HS-27A (cell line): ENCODE results near the gene KCNT1.

Source experiments
- DNase-seq: peaks from one replicate; pipeline ENCODE4 v3.0.0-alpha.2; 2012; ENCODE audit warnings: low read depth, missing footprints

The KCNT1 gene

DNA sequence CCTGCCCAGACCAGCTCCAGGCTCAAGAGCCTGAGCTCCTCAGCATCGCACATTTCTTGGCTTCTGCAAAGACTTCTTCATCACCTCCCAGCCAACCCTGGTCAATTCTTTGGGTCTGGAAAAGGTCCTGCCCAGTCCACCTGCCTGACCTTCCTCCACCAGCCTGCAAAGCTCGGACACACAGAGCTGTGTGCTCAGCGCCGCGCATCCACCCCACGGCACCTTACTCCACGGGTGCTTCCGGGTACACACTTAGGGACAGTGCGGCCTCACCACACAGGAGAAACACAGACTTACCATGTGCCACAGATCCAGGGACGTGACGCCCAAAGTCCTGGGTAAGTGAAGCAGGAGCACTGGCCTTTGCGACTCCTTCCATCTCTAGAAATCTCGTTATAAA is 97.3 kb downstream of the KCNT1 start:
- no peak for DNase-seq

DNA sequence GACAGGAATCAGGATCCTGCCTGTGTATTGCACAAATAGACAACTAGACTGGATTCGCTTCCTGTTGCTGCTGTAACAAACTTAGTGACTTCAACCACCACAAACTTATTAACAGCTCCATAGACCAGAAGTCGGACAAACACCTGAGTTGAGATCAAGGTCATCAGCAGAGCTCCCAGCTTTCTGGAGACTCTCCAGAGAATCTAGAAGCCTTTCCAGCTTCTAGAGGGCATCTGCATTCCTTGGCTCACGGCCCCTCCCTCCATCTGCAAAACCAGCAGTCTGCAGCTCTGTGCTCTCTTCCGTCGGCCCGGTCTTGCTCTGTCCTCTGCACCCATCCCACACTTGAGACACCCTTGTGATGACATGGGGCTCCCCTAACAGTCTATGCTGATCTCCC is 99.1 kb downstream of the KCNT1 start:
- DNase-seq: no peak

DNA sequence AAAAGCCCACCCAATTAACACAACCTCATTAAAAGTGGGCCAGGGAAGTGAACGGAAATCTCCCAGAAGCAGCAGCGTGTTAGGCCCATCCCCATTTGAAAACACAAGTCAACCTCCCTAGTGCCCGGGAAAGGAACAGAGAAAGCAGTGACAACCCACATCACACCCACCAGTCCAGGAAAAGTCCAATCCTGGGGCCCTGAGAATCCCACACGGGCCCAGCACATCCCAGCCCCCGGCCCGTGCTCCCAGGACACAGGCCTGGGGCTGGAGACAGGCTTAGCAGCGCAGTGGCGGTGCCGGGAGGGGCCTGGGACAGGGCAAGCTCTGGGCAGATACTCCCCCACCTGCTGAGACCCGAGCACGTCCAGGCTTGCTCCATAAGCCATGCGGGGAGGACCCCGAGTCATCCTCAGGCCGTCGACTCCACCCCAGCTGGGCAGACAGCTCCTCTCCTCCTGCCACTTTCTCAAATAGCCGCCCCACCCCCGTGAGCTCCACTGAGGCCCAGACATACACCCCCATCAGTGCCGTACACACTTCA is 101.0 kb downstream of the KCNT1 start:
- no peak for DNase-seq

DNA sequence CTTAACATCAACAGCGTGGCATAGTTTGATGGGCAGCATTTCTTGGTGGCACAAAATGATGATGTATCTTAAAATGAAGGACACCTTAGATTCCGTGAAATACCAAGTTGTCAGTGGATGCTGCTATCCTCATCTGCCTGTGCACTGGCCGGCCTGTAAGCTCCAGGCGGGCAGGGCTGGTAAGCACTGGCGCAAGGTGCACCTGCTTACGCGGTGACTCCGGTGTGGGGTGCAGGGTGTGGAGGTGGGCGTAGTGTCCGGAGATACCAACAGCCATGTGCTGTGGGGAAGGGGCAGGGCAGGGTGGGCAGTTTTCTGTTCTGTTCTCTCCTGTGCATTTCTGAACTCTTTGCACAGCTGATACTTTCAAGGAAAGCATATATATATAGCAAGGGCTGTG is 101.5 kb downstream of the KCNT1 start:
- DNase-seq: no peak

DNA sequence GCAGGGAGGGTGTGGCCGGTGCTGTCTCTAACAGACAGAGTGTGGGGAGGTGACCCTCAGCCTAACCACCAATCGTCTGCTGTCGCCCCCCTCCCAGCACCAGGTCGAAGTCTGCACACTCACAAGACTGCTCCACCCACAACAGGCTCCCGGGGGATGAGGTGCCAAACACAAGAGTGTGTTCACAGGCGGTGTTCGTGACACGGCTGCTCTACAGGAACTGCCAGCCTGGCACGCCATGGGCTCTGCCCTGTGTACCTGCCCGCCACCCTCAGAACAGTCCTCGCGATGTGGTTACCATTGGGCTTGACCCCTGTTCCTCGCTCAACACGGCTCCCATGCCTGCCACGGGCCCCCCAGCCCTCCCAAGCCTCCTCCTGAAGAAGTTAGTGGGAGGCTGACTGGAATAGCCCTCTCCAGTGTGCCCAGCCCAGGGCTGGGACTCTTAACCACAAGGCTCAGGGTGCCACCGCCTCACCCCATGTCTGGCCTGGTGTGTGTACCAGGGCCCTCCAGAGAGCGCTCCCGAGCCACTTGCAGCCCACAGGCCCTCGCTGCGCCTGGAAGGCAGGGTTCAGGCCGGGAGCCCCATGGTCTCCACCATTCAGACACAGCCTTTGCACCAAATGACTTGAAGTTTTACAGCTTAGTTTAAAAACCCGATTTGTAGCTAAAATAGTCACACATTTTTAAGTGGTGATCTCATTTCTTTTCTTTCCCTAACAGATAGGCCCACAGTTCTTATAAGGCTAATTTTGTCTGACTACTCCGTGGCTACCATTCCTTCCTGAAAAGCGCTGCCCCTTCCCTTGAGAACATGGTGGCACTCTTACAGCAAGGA is 102.8 kb downstream of the KCNT1 start:
- DNase-seq: no peak

DNA sequence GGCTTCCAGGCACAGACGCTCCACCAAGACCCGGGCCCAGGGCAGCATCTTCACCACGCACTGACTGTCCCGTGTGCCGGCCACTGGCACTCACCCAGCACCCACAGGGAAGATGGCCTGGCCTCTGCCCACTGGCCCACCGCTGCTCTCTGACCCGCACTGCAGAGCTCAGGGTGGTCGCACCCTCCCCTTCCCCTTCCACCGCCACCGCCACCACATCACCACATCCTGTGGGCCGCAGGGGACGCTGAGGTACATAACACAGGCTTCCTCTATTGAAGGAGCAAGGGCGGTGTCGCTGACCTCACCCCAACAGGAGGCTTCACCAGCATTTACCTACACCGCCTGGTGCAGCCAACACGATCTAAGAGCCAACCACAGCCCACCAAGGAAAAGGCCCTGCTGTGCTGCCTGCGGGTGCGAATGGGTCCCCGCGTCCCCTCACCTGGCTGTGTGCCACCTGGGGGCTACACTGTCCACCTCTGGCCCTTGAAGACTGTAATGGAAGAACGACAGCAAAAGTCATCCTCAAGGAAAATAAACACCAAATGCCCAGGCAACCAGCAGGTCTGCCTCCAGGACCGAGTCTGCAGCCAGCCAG is 103.5 kb downstream of the KCNT1 start:
- no peak for DNase-seq

DNA sequence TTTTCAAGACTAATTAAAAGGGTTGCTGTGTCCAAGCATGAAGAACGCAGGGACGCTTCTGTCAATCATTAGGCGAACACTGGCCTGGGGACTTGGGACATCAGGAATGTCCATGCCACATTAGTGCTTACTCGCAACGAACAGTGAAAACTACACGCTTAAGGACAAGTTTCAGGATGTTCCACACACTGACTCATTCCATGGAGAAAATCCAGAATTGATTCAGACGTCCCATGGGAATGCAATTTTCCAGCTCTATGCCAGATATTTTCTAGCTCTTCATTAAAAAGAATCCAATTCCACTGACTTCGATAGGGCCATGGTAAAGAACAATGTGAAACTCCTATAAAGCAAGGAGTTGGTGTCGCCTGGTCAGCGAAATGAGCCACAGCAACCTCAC is 107.2 kb downstream of the KCNT1 start:
- DNase-seq: no peak

DNA sequence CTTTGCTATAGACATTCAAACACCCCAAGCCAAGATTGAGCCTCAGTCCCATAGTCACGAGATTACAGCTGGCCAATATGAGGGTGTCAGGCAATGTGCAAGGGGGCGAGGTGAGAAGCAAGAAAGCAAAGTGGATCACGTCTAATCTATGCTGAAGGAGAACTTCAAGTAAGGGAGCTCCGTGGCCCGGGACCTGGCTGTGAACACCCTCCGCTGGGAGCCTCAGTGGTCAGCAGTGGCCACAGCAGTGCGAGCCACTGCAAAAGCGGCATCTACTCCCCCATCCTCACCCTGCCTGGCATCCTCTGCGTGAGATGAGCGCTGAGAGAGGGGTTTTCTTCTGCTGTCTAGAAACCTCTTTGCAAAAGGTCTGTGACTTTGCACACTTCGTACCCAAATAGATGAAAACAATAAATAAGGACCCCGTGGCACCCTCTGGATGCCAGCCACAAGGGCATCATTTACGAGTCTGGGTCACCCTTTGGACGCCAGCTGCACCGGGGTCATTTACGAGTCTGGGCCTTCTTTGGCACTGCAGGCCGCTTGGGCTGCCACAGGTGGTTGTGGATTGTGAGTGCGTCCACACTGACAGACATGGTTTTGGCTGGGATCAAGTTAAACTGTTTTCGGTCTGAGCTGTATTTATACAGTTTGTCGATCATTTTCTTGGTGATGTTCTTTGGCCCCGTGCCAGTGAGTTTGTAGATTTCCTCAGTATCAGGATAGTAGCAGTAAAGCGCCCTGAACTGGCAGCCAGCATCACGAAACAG is 109.0 kb downstream of the KCNT1 start:
- DNase-seq: no peak

DNA sequence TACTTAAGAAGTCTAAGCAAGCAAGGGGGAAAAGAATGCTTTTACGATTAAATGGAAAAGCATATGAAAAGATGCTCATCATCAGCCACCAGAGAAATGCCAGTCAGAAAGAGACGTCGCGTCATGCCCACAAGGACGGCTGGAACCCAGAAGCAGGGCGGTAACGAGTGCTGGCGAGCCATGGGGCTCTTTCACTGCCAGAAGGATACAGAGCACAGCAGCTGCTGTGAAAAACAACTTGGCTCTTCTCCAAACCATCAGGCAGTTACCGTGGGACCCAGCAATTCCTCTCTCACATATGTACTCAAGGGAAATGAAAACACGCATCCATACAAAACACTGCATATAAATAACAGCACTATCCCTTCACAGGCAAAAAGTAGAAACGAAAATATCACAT is 109.8 kb downstream of the KCNT1 start:
- DNase-seq: no peak

DNA sequence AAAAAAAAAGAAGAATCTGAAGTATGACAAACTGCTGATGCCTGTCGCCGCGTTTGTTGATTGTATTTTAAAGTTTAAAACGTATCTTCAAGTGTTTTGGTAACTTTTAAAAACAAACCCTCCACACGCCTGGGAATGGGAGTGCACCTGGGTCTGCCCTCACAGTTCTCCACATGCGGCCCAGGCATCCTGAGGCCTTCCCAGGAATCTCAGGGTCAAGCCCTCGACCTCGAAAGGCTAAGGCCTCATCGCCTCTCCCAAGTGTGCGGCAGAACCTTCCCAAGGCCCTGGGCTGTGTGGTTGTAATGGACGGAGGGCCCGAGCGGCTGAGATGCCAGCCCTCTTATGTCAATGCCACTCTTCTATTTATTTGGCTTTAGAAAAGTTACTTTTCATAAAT is 111.0 kb downstream of the KCNT1 start:
- no peak for DNase-seq

DNA sequence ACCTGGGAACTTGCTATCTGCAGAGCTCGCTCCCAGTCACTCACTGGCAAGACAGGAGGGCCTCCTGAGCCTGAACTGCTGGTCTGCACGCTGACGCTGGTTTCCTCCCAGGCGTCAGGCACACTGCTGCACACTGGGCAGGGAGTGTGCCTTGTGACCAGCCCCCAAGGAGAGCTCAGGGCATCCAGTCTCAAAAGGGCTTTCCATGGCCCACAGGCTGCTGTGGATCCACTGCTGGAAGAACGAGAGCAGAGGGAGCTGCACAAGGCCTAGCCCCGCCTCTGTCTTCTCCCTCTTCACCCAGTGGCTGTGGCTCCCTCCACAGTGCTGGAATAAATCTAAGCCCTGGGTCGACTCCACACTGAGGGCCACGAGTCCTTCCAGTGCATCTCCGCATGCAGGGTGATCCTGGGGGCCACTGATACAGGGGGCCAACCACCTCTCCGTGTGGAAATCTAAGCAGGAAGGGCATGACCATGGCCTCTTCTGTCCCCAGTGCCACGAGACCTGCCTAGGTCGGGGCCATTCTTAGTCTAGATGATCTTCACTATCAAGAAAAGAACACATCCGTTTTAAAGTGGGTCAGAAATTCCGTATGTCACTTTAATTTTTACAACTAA is 111.8 kb downstream of the KCNT1 start:
- no peak for DNase-seq

DNA sequence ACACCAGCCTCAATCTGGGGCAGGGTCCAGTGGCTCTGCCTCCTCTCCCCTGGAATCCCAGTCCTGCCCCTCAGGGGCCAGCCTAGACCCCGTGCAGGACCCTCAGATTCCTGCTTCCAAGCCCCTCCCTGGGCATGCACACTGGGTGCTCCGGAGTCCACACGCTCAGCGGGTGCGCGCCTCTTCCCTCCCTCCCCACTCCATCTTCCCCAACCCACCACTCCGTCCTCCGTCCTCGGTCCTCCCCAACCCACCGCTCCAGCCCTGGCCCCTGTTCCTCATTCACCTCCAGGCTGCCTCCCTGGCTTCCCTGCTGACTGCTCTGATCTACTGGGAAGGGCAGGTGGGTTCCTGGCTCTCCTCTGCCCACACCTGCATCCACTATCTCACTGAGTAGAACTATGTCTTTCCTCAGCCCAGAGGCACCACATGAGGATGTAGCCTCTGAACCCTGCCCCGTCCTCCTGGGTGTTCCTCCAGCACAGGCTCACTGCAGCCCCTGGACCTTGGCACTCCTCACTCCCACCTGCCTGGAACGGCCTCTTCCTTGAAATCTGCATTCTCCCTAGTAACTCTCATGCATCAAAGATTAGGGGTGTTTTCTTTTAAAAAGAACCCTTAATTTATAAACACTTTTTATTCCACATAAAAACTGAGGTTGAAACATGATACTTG is 112.6 kb downstream of the KCNT1 start:
- DNase-seq: no peak

DNA sequence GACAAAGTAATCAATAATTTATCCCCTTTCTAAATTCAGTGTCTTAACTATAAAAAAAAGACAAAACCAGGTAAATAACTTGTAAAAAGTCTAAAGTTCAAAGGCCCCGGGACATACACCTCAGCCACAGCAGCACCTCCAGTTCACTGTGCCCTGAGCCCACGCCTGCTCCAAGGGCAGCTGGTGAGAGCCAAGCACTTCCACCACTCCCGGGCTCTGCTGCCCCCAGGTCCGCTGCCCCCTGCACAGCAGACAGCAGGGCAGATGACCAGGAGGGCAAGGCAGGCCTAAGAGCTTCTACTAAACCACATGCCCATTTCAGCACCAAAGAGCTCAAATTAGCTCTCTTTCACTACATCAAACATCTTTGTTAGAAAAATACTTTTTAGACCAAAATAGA is 113.4 kb downstream of the KCNT1 start:
- DNase-seq: no peak

DNA sequence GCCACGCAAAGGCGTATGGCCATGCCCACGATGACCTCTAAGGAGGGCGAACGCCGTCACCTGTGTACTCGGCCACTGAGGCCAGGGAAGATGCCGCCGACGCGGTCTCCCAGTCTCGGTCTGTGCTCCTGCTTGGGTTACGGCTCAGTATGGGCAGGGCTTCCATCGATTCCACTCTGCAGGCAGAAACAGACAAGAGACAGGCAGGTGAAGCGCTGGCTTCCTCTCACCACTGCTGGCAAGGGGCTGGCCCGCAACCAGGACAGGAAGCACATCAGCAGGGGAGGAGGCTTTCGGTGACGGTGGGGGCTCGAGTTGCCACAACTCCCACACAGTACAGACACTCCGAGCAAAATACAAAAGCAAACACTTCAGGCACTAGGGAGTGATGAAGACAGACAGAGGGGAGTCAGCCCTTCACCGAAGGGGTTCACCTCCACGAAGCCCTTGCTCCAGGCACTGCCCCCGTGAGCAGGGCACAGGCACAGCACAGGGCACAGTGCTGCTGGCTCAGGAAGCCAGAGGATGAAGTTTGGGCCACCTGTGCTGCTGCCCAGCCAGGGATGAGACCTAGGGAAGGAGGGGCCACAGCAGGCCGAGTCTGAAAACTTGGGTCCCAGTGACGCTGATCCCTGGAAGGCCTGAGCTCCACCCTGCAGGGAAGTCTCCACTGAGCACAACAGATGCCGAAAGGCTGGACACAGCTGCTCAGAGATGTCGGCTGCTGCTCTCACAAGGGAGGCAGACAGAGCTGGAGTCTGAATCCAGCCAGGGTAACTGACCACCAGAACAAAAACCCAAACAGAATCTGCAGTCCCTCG is 114.1 kb downstream of the KCNT1 start:
- no peak for DNase-seq

DNA sequence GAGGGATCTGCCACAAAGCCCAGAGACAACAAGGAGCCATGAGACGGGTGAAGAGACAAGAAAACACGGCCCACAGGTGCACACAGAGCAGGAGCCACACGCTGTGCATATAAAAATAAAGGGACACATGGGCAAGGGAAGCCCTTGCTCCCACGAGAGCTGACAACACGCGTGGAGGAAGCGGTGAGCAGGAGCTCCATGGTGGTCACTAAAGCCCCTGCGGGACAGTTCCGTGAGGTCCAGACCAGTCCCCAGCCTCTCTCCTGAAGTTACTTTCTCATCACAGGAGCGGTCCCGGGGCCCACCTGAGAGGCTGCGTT is 114.6 kb downstream of the KCNT1 start:
- DNase-seq: no peak

DNA sequence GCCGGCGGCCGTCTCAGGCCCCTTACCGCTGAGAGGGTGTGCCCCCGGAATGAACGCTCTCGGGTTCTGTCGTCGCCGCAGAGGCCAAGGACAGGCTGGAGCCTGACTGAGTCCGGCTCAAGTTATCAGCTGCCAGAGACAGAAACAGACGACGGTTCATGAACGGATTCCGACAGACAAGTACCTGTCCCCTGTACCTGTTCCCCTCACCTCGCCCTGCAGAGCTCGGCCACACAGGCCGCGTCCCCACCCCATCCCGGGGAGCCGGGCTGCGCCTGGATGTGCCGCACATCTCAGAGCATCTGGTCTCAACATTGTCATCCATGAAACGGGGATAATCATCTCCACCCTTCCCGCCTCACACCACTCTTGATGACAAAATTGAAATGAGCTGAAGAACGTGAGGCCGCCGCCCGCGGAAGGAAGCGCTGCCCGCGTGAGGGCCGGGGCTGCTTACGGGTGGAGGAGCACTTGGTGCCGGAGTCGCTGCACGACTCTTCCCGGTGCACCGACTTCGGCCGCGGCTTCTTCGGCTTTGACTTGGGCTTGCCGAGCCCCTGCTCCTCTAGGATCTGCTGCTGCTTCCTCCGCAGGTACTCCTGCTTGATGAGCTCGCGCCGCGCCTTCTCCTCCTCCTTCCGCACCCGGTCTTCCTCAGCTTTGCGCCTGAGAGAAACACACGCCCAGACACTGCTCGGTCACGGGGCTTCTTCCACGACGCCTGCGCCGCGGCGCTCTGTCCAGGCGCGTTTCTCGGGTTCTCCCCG is 116.1 kb downstream of the KCNT1 start:
- no peak for DNase-seq

DNA sequence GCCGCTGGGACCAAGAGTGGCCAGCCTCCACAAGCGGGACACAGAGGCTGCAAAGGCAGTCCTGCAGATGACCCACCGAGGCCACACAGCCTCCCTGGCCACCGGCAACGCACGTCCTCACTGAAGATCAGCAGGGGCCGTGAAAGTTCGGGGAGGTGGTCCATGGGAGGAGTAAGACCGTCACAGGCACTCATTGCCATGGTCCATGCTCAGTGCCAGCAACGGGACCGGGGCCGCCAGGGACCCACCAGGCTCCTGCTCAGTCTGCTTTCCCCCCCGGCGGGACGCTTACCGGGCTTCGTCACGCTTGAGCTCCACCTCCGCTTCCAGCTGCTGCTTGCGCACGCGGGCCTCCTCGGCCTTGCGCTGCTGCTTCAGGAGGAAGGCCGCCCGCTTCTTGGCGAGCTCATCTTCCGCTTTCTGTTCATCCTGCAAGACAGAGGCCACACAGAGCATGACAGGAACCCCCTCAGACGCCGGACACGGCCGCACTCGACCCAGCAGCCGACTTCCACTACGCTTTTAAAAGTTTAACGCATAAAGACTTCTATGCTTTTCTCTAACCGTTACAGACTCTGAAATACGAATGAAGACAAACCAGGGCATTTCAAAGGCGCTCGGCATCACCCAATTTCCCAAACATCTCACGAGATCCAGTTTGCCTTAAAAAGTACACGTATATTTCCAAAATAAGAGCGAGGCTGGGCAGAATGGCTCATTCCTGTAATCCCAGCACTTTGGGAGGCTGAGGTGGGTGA is 116.9 kb downstream of the KCNT1 start:
- DNase-seq: no peak

DNA sequence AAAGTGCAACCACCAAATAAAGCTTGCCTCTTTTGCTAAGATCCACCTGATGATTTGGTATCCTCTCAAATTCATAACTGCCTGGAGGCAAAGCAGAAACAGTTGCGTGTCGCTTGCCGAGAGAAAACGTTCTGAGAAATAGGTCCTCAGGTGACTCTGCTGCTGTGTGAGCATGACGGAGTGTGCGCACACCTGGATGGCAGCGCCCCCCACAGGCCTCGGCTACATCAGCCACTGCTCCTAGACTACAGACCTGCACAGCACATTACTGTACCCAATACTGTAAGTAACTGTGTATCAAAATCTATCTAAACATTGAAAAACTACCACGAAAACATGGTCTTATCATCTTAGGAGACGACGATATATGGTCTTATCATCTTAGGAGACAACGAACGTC is 117.9 kb downstream of the KCNT1 start:
- no peak for DNase-seq

DNA sequence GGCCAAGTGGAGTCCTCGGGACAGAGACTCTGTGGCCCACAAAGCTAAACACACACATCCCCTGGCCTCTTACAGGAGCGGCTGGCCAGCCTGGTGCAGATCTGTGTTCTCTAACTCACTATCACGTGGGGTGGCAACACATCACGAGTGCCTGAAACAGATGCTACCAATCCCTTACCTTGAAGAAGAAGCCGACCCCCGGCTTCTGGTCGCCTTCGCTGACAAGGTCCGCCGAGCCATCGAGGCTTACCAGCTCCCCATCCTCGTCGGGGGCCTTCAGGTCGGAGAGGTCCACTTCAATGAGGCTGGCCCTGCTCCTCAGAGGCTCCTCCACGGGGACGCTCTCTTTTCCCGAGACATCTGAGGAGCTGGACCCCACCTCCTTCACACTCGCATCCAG is 118.7 kb downstream of the KCNT1 start:
- DNase-seq: no peak

DNA sequence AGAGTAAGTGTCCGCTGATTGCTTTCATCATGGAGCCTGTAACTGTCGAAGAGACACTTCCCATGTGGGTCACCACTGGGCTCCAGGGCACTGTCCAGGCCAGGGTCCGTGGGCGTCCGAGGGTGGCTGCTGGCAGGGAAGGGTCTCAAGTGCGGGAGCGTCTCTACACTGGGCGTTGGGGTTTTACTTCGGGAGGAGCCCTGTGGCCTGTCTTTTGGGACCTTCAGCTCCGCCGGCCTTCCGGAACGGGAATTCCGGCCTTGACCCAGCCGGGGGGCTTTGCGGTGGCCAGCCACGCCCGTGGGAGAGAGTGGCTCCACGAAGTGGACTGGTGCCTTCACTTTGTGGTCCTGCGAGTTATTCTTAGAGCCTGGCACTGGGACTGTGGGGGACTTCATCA is 119.1 kb downstream of the KCNT1 start:
- DNase-seq: no peak
